Tibial nerve (tissue), 4 donors: ENCODE results near the gene HLA-DQB1. TPM values are rescaled to one million over a fixed set of nuclear protein-coding genes. Genes with fewer than 3 reads are reported as not detected.
"Not testable (repeated sequence)": the region's sequence is repeated elsewhere in the genome, so short reads cannot be mapped to it uniquely, and the experiment has no call there.

Source experiments
- DNase-seq, 2 donors: peaks; one replicate each; pipeline ENCODE4 v3.0.0-alpha.2; 2019; ENCODE audit warnings: low spot score in 2 of 2
- H3K27ac ChIP-seq, 4 donors: fragments of 200-600 bp; sonication (generic) in 3 of 4; one replicate each; pipeline ENCODE4 v1.5.1; 2017 to 2019; ENCODE audit warnings: mild to moderate bottlenecking in 1 of 4
- H3K27me3 ChIP-seq, 2 donors: fragments of 200-600 bp; sonication (generic) in 1 of 2; one replicate each; pipeline versions ENCODE4 v1.5.1 to v1.6.0; 2017 to 2019
- H3K36me3 ChIP-seq, 3 donors: fragments of 200-600 bp; sonication (generic); one replicate each; pipeline ENCODE4 v1.5.1; 2018 to 2019
- H3K4me1 ChIP-seq, 4 donors: fragments of 200-600 bp; sonication (generic) in 3 of 4; one replicate each; pipeline ENCODE4 v1.5.1; 2017 to 2019
- H3K4me3 ChIP-seq, 4 donors: fragments of 200-600 bp; sonication (generic) in 3 of 4; one replicate each; pipeline ENCODE4 v1.5.1; 2017 to 2019; ENCODE audit warnings: mild to moderate bottlenecking in 1 of 4, moderate library complexity in 1 of 4
- H3K9me3 ChIP-seq, 4 donors: fragments of 200-600 bp; sonication (generic) in 3 of 4; one replicate each; pipeline ENCODE4 v1.5.1; 2017 to 2019
- CTCF ChIP-seq, 5 experiments: fragments of 200-600 bp in 3 of 5; fragments of 450-650 bp in 2 of 5; sonication (generic) in 3 of 5; IDR thresholded peaks; one replicate each; pipeline ENCODE4 v1.5.1; 2016 to 2019; ENCODE audit warnings: antibody characterized with exemption in 5 of 5, mild to moderate bottlenecking in 3 of 5, moderate library complexity in 2 of 5
- EP300 ChIP-seq, 2 donors: sonication (generic); formaldehyde crosslinking; IDR thresholded peaks; one replicate each; pipeline ENCODE4 v1.6.1; 2017; ENCODE audit warnings: antibody characterized with exemption in 2 of 2, mild to moderate bottlenecking in 1 of 2
- POLR2A ChIP-seq, 2 donors: fragments of 450-650 bp; IDR thresholded peaks; one replicate each; pipeline ENCODE4 v1.6.1; 2017; ENCODE audit warnings: antibody characterized with exemption in 2 of 2, mild to moderate bottlenecking in 2 of 2, moderate library complexity in 2 of 2
- WGBS, 2 donors: methylation state at CpG; one replicate each; pipeline ENCODE4 v1.1.5; 2018; 5-methylcytosine and 5-hydroxymethylcytosine counted together
- total RNA-seq, 4 donors: library from RNA; depleted of rRNA; stranded (reverse); fragments of >200 nt; gene quantifications; one replicate each; pipeline ENCODE4 v1.1.0, GENCODE V29; 2016

HLA-DQB1 gene
- total RNA-seq, 4 donors from 2014 or later = 0.90 to 12.0 (median 3.0) TPM

- WGBS, 2 donors = 11 to 14% methylated on average over 5 of the region's 5 CpGs
- Histone ChIP-seq H3K27me3 (no peaks in the 10 kb centered on the region), H3K9me3 (no peaks in the 10 kb centered on the region), H3K27ac (no peak overlapping the region), H3K36me3 (no peaks in the 10 kb centered on the region), H3K4me1 (no peaks in the 10 kb centered on the region), H3K4me3 (no peak overlapping the region)
- no peak for DNase-seq
- TF ChIP-seq EP300 (IDR thresholded peaks at IDR 0.05) (no peak), POLR2A (IDR thresholded peaks at IDR 0.05) (no peak), CTCF (IDR thresholded peaks at IDR 0.05) (no peak)
Observed at GRCh38 chr6:32662836-32663235, 3.6 kb downstream of the HLA-DQB1 start.

- no peak for DNase-seq
- no peaks in the 10 kb centered on the region for H3K27me3 ChIP-seq
- H3K36me3 ChIP-seq = no peaks in the 10 kb centered on the region
- TF ChIP-seq POLR2A (IDR thresholded peaks at IDR 0.05) = no peak
- no peak for TF ChIP-seq EP300 (IDR thresholded peaks at IDR 0.05)
- TF ChIP-seq CTCF (IDR thresholded peaks at IDR 0.05) = no peak
- WGBS, 2 donors = 53 to 54% methylated on average over 3 to 5 of the region's 7 CpGs
- no peak overlapping the region for H3K27ac ChIP-seq
- H3K4me1 ChIP-seq = no peaks in the 10 kb centered on the region
- no peak overlapping the region for H3K4me3 ChIP-seq
- no peaks in the 10 kb centered on the region for H3K9me3 ChIP-seq
Observed at GRCh38 chr6:32662099-32662498, 4.4 kb downstream of the HLA-DQB1 start.

DNA sequence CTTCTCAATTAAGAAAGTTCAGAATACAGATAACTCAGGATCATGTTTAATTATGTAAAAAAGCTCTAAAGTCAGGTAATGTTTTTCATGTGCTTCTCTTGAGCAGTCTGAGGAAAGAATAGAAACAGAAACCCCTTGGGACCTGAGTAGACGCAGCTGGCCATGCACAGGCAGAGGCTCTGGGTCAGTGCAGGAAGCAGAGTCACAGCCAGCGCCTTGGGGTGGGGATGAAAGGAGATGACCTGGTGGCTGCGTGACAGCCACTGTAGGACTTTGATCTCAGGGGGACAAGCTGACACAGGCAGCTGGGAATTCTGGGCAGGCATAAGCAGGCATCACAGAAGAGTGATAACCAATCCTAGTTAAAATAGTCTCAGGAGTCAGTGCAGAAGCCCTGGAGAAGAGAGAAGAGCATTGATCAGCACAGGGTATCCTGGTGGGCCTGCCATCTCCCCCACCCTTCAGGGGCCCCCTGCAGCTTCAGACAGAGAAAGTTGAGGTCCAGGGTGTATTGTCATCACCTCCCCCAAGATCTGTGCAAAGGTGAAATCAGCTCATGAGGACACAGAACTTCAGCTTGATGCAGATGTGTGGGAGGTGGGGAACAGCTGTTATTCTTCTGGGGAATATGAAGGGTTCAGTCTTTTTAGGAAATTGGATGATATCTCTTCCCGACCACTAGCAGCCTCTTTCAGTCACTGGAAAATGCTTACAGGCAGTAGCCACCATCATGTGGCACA lies 6.4 kb downstream of the HLA-DQB1 start:
- H3K4me1 ChIP-seq = no peaks in the 10 kb centered on the region
- H3K27ac ChIP-seq = no peak overlapping the region
- H3K36me3 ChIP-seq = no peaks in the 10 kb centered on the region
- WGBS, 2 donors = 22 to 36% methylated on average over 3 of the region's 4 CpGs
- DNase-seq = no peak
- H3K4me3 ChIP-seq = no peak overlapping the region
- H3K9me3 ChIP-seq = no peaks in the 10 kb centered on the region
- TF ChIP-seq EP300 (IDR thresholded peaks at IDR 0.05) (no peak), POLR2A (IDR thresholded peaks at IDR 0.05) (no peak), CTCF (IDR thresholded peaks at IDR 0.05) (no peak)
- H3K27me3 ChIP-seq = no peaks in the 10 kb centered on the region

GRCh38 chr6:32658268-32658897 lies 8.1 kb downstream of the HLA-DQB1 start:
- TF ChIP-seq POLR2A (IDR thresholded peaks at IDR 0.05) = no peak
- TF ChIP-seq CTCF (IDR thresholded peaks at IDR 0.05) = no peak
- TF ChIP-seq EP300 (IDR thresholded peaks at IDR 0.05) = no peak

DNA sequence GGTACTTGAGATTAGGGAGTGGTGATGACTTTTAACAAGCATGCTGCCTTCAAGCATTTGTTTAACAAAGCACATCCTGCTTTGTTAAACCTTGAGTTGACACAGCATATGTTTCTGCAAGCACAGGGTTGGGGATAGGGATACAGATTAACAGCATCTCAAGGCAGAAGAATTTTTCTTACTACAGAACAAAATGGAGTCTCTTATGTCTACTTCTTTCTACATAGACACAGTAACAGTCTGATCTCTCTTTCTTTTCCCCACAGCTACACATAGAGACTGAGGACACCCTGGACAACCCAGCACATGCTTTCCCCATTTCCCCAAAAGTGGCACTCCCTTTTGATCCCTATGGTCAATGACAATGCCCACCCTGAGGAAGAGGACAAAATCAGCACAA lies 8.6 kb downstream of the HLA-DQB1 start:
- not testable (repeated sequence) for H3K4me1 ChIP-seq

More at GRCh38 chr6:32658268-32658897, 8.1 kb downstream of the HLA-DQB1 start:
- Histone ChIP-seq H3K9me3 (no peaks in the 10 kb centered on the region), H3K27ac (no peak overlapping the region), H3K4me1 (no peaks in the 10 kb centered on the region), H3K4me3 (no peak overlapping the region), H3K27me3 (no peaks in the 10 kb centered on the region), H3K36me3 (no peaks in the 10 kb centered on the region)
- 60 to 71% methylated on average over 6 of the region's 6 CpGs for WGBS, 2 donors
- no peak for DNase-seq

GRCh38 chr6:32657329-32657728 lies 9.1 kb downstream of the HLA-DQB1 start:
- no CpG with 5 or more reads among the region's 6 CpGs for WGBS, 2 donors

More for the DNA sequence above, 8.6 kb downstream of the HLA-DQB1 start:
- H3K9me3 ChIP-seq, H3K27me3 ChIP-seq, H3K4me3 ChIP-seq, DNase-seq, H3K27ac ChIP-seq, H3K36me3 ChIP-seq: not testable (repeated sequence)

More at GRCh38 chr6:32657329-32657728, 9.1 kb downstream of the HLA-DQB1 start:
- not testable (repeated sequence) for H3K27me3 ChIP-seq, H3K9me3 ChIP-seq, H3K4me1 ChIP-seq, DNase-seq, H3K36me3 ChIP-seq, H3K27ac ChIP-seq, H3K4me3 ChIP-seq
